ENCODE data around the gene TRMT11. TPM values are rescaled to one million over a fixed set of nuclear protein-coding genes. Genes with fewer than 3 reads are reported as not detected.

The TRMT11 gene
- total and polyA plus RNA-seq, 9 of the 15 experiments (the other 6 are each of a cell fraction or from before 2014, with no cell fraction given) = 38.8 to 88.0 (median 59.8) TPM

- TF ChIP-seq SPI1 (IDR thresholded peaks at IDR 0.05; ENCODE audit: borderline replicate concordance, low read depth, low read length) (no peak), JUNB (CRISPR knock-in tag; conservative IDR thresholded peaks at IDR 0.05) (no peak)
- TF ChIP-seq, protein P1, sequence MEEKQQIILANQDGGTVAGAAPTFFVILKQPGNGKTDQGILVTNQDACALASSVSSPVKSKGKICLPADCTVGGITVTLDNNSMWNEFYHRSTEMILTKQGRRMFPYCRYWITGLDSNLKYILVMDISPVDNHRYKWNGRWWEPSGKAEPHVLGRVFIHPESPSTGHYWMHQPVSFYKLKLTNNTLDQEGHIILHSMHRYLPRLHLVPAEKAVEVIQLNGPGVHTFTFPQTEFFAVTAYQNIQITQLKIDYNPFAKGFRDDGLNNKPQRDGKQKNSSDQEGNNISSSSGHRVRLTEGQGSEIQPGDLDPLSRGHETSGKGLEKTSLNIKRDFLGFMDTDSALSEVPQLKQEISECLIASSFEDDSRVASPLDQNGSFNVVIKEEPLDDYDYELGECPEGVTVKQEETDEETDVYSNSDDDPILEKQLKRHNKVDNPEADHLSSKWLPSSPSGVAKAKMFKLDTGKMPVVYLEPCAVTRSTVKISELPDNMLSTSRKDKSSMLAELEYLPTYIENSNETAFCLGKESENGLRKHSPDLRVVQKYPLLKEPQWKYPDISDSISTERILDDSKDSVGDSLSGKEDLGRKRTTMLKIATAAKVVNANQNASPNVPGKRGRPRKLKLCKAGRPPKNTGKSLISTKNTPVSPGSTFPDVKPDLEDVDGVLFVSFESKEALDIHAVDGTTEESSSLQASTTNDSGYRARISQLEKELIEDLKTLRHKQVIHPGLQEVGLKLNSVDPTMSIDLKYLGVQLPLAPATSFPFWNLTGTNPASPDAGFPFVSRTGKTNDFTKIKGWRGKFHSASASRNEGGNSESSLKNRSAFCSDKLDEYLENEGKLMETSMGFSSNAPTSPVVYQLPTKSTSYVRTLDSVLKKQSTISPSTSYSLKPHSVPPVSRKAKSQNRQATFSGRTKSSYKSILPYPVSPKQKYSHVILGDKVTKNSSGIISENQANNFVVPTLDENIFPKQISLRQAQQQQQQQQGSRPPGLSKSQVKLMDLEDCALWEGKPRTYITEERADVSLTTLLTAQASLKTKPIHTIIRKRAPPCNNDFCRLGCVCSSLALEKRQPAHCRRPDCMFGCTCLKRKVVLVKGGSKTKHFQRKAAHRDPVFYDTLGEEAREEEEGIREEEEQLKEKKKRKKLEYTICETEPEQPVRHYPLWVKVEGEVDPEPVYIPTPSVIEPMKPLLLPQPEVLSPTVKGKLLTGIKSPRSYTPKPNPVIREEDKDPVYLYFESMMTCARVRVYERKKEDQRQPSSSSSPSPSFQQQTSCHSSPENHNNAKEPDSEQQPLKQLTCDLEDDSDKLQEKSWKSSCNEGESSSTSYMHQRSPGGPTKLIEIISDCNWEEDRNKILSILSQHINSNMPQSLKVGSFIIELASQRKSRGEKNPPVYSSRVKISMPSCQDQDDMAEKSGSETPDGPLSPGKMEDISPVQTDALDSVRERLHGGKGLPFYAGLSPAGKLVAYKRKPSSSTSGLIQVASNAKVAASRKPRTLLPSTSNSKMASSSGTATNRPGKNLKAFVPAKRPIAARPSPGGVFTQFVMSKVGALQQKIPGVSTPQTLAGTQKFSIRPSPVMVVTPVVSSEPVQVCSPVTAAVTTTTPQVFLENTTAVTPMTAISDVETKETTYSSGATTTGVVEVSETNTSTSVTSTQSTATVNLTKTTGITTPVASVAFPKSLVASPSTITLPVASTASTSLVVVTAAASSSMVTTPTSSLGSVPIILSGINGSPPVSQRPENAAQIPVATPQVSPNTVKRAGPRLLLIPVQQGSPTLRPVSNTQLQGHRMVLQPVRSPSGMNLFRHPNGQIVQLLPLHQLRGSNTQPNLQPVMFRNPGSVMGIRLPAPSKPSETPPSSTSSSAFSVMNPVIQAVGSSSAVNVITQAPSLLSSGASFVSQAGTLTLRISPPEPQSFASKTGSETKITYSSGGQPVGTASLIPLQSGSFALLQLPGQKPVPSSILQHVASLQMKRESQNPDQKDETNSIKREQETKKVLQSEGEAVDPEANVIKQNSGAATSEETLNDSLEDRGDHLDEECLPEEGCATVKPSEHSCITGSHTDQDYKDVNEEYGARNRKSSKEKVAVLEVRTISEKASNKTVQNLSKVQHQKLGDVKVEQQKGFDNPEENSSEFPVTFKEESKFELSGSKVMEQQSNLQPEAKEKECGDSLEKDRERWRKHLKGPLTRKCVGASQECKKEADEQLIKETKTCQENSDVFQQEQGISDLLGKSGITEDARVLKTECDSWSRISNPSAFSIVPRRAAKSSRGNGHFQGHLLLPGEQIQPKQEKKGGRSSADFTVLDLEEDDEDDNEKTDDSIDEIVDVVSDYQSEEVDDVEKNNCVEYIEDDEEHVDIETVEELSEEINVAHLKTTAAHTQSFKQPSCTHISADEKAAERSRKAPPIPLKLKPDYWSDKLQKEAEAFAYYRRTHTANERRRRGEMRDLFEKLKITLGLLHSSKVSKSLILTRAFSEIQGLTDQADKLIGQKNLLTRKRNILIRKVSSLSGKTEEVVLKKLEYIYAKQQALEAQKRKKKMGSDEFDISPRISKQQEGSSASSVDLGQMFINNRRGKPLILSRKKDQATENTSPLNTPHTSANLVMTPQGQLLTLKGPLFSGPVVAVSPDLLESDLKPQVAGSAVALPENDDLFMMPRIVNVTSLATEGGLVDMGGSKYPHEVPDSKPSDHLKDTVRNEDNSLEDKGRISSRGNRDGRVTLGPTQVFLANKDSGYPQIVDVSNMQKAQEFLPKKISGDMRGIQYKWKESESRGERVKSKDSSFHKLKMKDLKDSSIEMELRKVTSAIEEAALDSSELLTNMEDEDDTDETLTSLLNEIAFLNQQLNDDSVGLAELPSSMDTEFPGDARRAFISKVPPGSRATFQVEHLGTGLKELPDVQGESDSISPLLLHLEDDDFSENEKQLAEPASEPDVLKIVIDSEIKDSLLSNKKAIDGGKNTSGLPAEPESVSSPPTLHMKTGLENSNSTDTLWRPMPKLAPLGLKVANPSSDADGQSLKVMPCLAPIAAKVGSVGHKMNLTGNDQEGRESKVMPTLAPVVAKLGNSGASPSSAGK (IDR thresholded peaks at IDR 0.05) = no peak
Measured at GRCh38 chr6:125959041-125959440, 27.3 kb upstream of the TRMT11 start (continued).

Measured in K562 (cell line).